HuH-7.5 (cell line): Measurements from ENCODE around the gene HEMK1.

ENCODE experiments used
- DNase-seq: peaks from one replicate; pipeline ENCODE4 v3.0.0; 2011; ENCODE audit warnings: low spot score

The HEMK1 gene

GRCh38 chr3:50575372-50575771 lies 6.0 kb downstream of the HEMK1 start:
- DNase-seq, result no peak

- no peak for DNase-seq
These were observed 8.0 kb downstream of the HEMK1 start for GRCh38 chr3:50577348-50577747.

- DNase-seq, result no peak
These were observed 11.5 kb downstream of the HEMK1 start for GRCh38 chr3:50580683-50581458.

GRCh38 chr3:50581459-50581842 lies 12.1 kb downstream of the HEMK1 start:
- no peak for DNase-seq

GRCh38 chr3:50582083-50582482 lies 12.8 kb downstream of the HEMK1 start:
- DNase-seq, result no peak

GRCh38 chr3:50583897-50584296 lies 14.6 kb downstream of the HEMK1 start:
- no peak for DNase-seq

- DNase-seq, result no peak
These were observed 15.1 kb downstream of the HEMK1 start for GRCh38 chr3:50584391-50584790.

- no peak for DNase-seq
These were observed 16.8 kb downstream of the HEMK1 start for GRCh38 chr3:50585919-50586762.

- DNase-seq, result no peak
These were observed 17.4 kb downstream of the HEMK1 start for GRCh38 chr3:50586763-50587070.

GRCh38 chr3:50587373-50587772 lies 18.1 kb downstream of the HEMK1 start:
- no peak for DNase-seq

GRCh38 chr3:50587806-50588758 lies 18.8 kb downstream of the HEMK1 start:
- no peak for DNase-seq

- DNase-seq, result no peak
These were observed 19.6 kb downstream of the HEMK1 start for GRCh38 chr3:50588759-50589433.

GRCh38 chr3:50591196-50591741 lies 21.9 kb downstream of the HEMK1 start:
- DNase-seq, result no peak

GRCh38 chr3:50592568-50592967 lies 23.2 kb downstream of the HEMK1 start:
- no peak for DNase-seq

GRCh38 chr3:50594253-50594785 lies 25.0 kb downstream of the HEMK1 start:
- DNase-seq, result no peak

- no peak for DNase-seq
These were observed 29.9 kb downstream of the HEMK1 start for GRCh38 chr3:50599115-50599715.

- no peak for DNase-seq
These were observed 30.4 kb downstream of the HEMK1 start for GRCh38 chr3:50599716-50600118.

- no peak for DNase-seq
These were observed 30.9 kb downstream of the HEMK1 start for GRCh38 chr3:50600141-50600753.

- DNase-seq, result peak; percentile 84
These were observed 31.7 kb downstream of the HEMK1 start for GRCh38 chr3:50600841-50601591.
